Keratinocyte (primary cell): ENCODE results near the gene MYO10. TPM values are rescaled to one million over a fixed set of nuclear protein-coding genes. Genes with fewer than 3 reads are reported as not detected.

Experiments
- DNase-seq: peaks from one replicate; pipeline ENCODE4 v3.0.0-alpha.2; 2011; ENCODE audit warnings: low read depth, missing footprints, low spot score
- FAIRE-seq: peaks from 2 replicates; lab custom pipeline; 2011; peaks lifted over from hg19 to GRCh38; lab: Jason Lieb, UNC
- H2AFZ ChIP-seq: 2 replicates; pipeline ENCODE4 v1.6.0; 2012; ENCODE audit warnings: low read length, control low read depth, inconsistent platforms; ENCODE audit not compliant: control insufficient read depth
- H3K27ac ChIP-seq: 2 replicates; pipeline ENCODE4 v1.5.1; 2011; ENCODE audit warnings: low read length; ENCODE audit not compliant: control insufficient read depth, insufficient read depth
- H3K27me3 ChIP-seq: 3 replicates; pipeline ENCODE4 v1.6.0; 2011; ENCODE audit warnings: low read length; ENCODE audit not compliant: control insufficient read depth, insufficient read depth; ENCODE audit errors: extremely low read depth
- H3K36me3 ChIP-seq, 2 experiments: 2 replicates in 1 of 2; 3 replicates in 1 of 2; pipeline ENCODE4 v1.5.1; 2011; ENCODE audit warnings: low read length in 2 of 2, mild to moderate bottlenecking in 1 of 2; ENCODE audit not compliant: control insufficient read depth in 2 of 2, insufficient read depth in 2 of 2; ENCODE audit errors: extremely low read depth in 1 of 2
- H3K4me1 ChIP-seq: 3 replicates; pipeline ENCODE4 v1.5.1; 2011; ENCODE audit warnings: low read length; ENCODE audit not compliant: control insufficient read depth, insufficient read depth; ENCODE audit errors: extremely low read depth
- H3K4me2 ChIP-seq: 3 replicates; pipeline ENCODE4 v1.6.0; 2011; ENCODE audit warnings: low read depth, low read length; ENCODE audit not compliant: control insufficient read depth, insufficient read depth; ENCODE audit errors: extremely low read depth
- H3K4me3 ChIP-seq, 3 experiments: fragments of 200-600 bp in 1 of 3; sonication (generic) in 1 of 3; 2 replicates in 2 of 3; 3 replicates in 1 of 3; pipeline ENCODE4 v1.5.1; 2011 to 2016; ENCODE audit warnings: low read length in 3 of 3, mild to moderate bottlenecking in 3 of 3, control low read depth in 2 of 3, inconsistent platforms in 1 of 3, low read depth in 1 of 3, mixed read lengths in 1 of 3, mixed run types in 1 of 3, moderate library complexity in 1 of 3; ENCODE audit not compliant: control insufficient read depth in 2 of 3, insufficient read depth in 2 of 3; ENCODE audit errors: extremely low read depth in 1 of 3
- H3K79me2 ChIP-seq: 2 replicates; pipeline ENCODE4 v1.6.0; 2012; ENCODE audit warnings: low read length; ENCODE audit not compliant: control insufficient read depth, insufficient read depth
- H3K9ac ChIP-seq: 3 replicates; pipeline ENCODE4 v1.6.0; 2011; ENCODE audit warnings: low read length; ENCODE audit not compliant: control insufficient read depth, insufficient read depth; ENCODE audit errors: extremely low read depth
- H3K9me1 ChIP-seq: 3 replicates; pipeline ENCODE4 v1.6.0; 2011; ENCODE audit warnings: low read length; ENCODE audit not compliant: control insufficient read depth, insufficient read depth; ENCODE audit errors: extremely low read depth
- H3K9me3 ChIP-seq: 2 replicates; pipeline ENCODE4 v1.5.1; 2012; ENCODE audit warnings: low read depth, low read length; ENCODE audit not compliant: control insufficient read depth
- H4K20me1 ChIP-seq: 3 replicates; pipeline ENCODE4 v1.6.0; 2011; ENCODE audit warnings: low read length; ENCODE audit not compliant: control insufficient read depth, insufficient read depth; ENCODE audit errors: extremely low read depth
- CTCF ChIP-seq, 3 experiments: IDR thresholded peaks in 1 of 3; conservative IDR thresholded peaks in 1 of 3; optimal IDR thresholded peaks in 1 of 3; 2 replicates in 2 of 3; 3 replicates in 1 of 3; pipeline versions ENCODE3 to v1.5.1; 2011; ENCODE audit warnings: low read length in 3 of 3, mild to moderate bottlenecking in 3 of 3, moderate library complexity in 2 of 3, control low read depth in 1 of 3, inconsistent platforms in 1 of 3; ENCODE audit not compliant: insufficient read depth in 2 of 3; ENCODE audit errors: extremely low read depth in 1 of 3
- EZH2 ChIP-seq: IDR thresholded peaks from one replicate; pipeline ENCODE4 v1.6.1; 2012; ENCODE audit warnings: inconsistent platforms, mild to moderate bottlenecking, low read length, moderate library complexity
- dilution Hi-C: fragments of 300-500 bp; cut with MboI; formaldehyde crosslinking; loops from one replicate; pipeline ENCODE4 v1.7.0; 2020; ENCODE audit warnings: low sequenced_read_pairs; ENCODE audit not compliant: extremely low pct_ligation_motif_present
- polyA plus RNA-seq, 5 experiments: library from polyadenylated mRNA; depleted of rRNA in 3 of 5; stranded (reverse) in 3 of 5; stranded (forward) in 1 of 5; unstranded in 1 of 5; fragments of >200 nt; gene quantifications; 1 replicate in 1 of 5; 2 replicates in 3 of 5; 3 replicates in 1 of 5; pipeline versions ENCODE4 v1.2.1 to v1.2.3, GENCODE V29; 2011 to 2012; ENCODE audit warnings: missing spikeins in 2 of 5, low read depth in 1 of 5, low replicate concordance in 1 of 5

Gene MYO10
- polyA plus RNA-seq, 1 donor (not counting 4 experiments of a cell fraction or from before 2014, with no cell fraction given), result 22.0 TPM

GRCh38 chr5:16713386-16713928, 222.6 kb downstream of the MYO10 start:
- H3K27ac ChIP-seq, result no peak overlapping the region
- H3K36me3 ChIP-seq, result peaks cover 14 to 19% of the 10 kb centered on the region in 2 experiments
- H3K9me3 ChIP-seq, result no peaks in the 10 kb centered on the region
- no peak overlapping the region for H2AFZ ChIP-seq
- no peak for TF ChIP-seq EZH2
- TF ChIP-seq CTCF (optimal IDR thresholded peaks at IDR 0.05 in 1 of 3, IDR thresholded peaks at IDR 0.05 in 1 of 3, conservative IDR thresholded peaks at IDR 0.05 in 1 of 3; ENCODE audit: extremely low read depth in 1 of 3, insufficient read depth in 2 of 3, low read length in 3 of 3), result no peak
- H3K4me3 ChIP-seq, result no peak overlapping the region
- no peaks in the 10 kb centered on the region for H3K9me1 ChIP-seq
- dilution Hi-C loops, result no loop called here
- H3K79me2 ChIP-seq, result peaks cover 7% of the 10 kb centered on the region
- H4K20me1 ChIP-seq, result peaks cover 2% of the 10 kb centered on the region
- no peak overlapping the region for H3K9ac ChIP-seq
- H3K4me2 ChIP-seq, result no peak overlapping the region
- DNase-seq (no peak), FAIRE-seq (no peak)
- H3K4me1 ChIP-seq, result no peaks in the 10 kb centered on the region
- no peaks in the 10 kb centered on the region for H3K27me3 ChIP-seq

GRCh38 chr5:16712620-16713019, 223.5 kb downstream of the MYO10 start:
- TF ChIP-seq CTCF (optimal IDR thresholded peaks at IDR 0.05 in 1 of 3, IDR thresholded peaks at IDR 0.05 in 1 of 3, conservative IDR thresholded peaks at IDR 0.05 in 1 of 3; ENCODE audit: extremely low read depth in 1 of 3, insufficient read depth in 2 of 3, low read length in 3 of 3) (no peak), EZH2 (no peak)
- H3K9me1 ChIP-seq, result no peaks in the 10 kb centered on the region
- peaks cover 7% of the 10 kb centered on the region for H3K79me2 ChIP-seq
- no peak overlapping the region for H3K27ac ChIP-seq
- no peak overlapping the region for H3K9ac ChIP-seq
- H3K9me3 ChIP-seq, result no peaks in the 10 kb centered on the region
- H3K27me3 ChIP-seq, result no peaks in the 10 kb centered on the region
- DNase-seq (no peak), FAIRE-seq (no peak)
- dilution Hi-C loops, result no loop called here
- H3K36me3 ChIP-seq, result peaks cover 17 to 28% of the 10 kb centered on the region in 2 experiments
- no peak overlapping the region for H2AFZ ChIP-seq
- H3K4me2 ChIP-seq, result no peak overlapping the region
- no peaks in the 10 kb centered on the region for H3K4me1 ChIP-seq
- H4K20me1 ChIP-seq, result peaks cover 2% of the 10 kb centered on the region
- H3K4me3 ChIP-seq, result no peak overlapping the region
